ENCODE results near the gene RPL34. TPM values are rescaled to one million over a fixed set of nuclear protein-coding genes. Genes with fewer than 3 reads are reported as not detected.
A peak's percentile ranks its signal among the peaks of the same experiment; 100 is the strongest.

Gene RPL34
- total and polyA plus RNA-seq, 2 of the 4 experiments (the other 2 are of a cell fraction) = 1,435 to 2,037 TPM

DNA sequence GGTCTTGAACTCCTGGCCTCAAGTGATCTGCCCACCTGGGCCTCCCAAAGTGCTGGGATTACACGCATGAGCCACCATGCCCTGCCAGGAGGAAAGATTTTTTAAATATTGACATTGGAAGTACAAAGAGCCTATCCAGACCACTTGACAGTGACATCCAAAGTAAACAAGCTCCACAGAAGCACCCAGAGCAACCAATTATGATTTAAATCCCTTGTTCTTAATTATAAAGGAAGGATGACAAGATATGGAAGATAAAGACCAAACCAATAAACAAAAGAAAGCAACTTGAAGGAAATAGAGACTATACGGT lies 27.7 kb upstream of the RPL34 start:
- Histone ChIP-seq H2AK9ac (replicated peaks; ENCODE audit: low read depth, low read length, poor library complexity) (no peak overlapping the region), H2BK5ac (ENCODE audit: low read depth, low read length, poor library complexity, severe bottlenecking) (peak overlapping the region; percentile 42), H3K4me3 (ENCODE audit: insufficient read depth, low read depth, low read length) (no peak overlapping the region), H4K20me1 (ENCODE audit: insufficient read depth, low read length) (no peaks in the 10 kb centered on the region), H4K5ac (ENCODE audit: low read depth, low read length) (no peak overlapping the region), H3K36me3 (ENCODE audit: control insufficient read depth, insufficient read depth, low read length) (no peaks in the 10 kb centered on the region), H3K4me1 (ENCODE audit: control insufficient read depth, insufficient read depth, low read length) (peaks cover 1% of the 10 kb centered on the region; the same call in 1 of the 2 replicates), H2AFZ (replicated peaks; ENCODE audit: low read length, poor library complexity) (no peak overlapping the region), H3K18ac (ENCODE audit: low read depth, low read length) (no peak overlapping the region), H3K27ac (ENCODE audit: insufficient read depth, low read length) (peak overlapping the region; percentile 53; the same call in 1 of the 2 replicates), H3K79me1 (ENCODE audit: low read depth in 1 of 2, low read length in 2 of 2) (no peaks in the 10 kb centered on the region), H3K9me3 (ENCODE audit: control insufficient read depth, insufficient read depth, low read length) (no peaks in the 10 kb centered on the region), H3K23ac (ENCODE audit: low read depth, low read length) (0 out of 2 replicates have a peak overlapping the region, but pooled peaks have one; percentile 48), H3K9ac (ENCODE audit: low read depth, low read length) (no peak overlapping the region), H3K4ac (ENCODE audit: low read depth, low read length) (peak overlapping the region; percentile 66; the same call in 1 of the 2 replicates), H3K9me1 (ENCODE audit: insufficient read depth, low read length) (no peaks in the 10 kb centered on the region), H2BK20ac (ENCODE audit: low read depth, low read length) (peak overlapping the region; percentile 83), H4K8ac (ENCODE audit: low read depth in 2 of 2, low read length in 2 of 2) (peak overlapping the region; percentile 69 to 83; a peak in 3 of 4 replicates), H3K4me2 (ENCODE audit: low read depth, low read length) (no peak overlapping the region), H3K14ac (replicated peaks; ENCODE audit: low read depth, low read length) (peak overlapping the region; percentile 60; the same call in 1 of the 2 replicates), H3K27me3 (ENCODE audit: control insufficient read depth, insufficient read depth, low read length) (no peaks in the 10 kb centered on the region), H2BK15ac (ENCODE audit: low read depth, low read length) (peak overlapping the region; percentile 87; the same call in 1 of the 3 replicates), H4K91ac (ENCODE audit: insufficient read depth, low read depth, low read length) (peak overlapping the region; percentile 62; the same call in 1 of the 2 replicates), H2BK120ac (ENCODE audit: low read depth, low read length) (peak overlapping the region; percentile 88), H2AK5ac (ENCODE audit: low read depth, low read length) (peak overlapping the region; percentile 11; the same call in 1 of the 2 replicates), H3K56ac (ENCODE audit: extremely low read depth, insufficient read depth, low read length) (no peak overlapping the region)
- ATAC-seq (ENCODE audit: low read depth) (no peak), DNase-seq (no peak)
- POLR2A ChIA-PET (ENCODE audit: unreplicated experiment) = no interaction called here
- no CpG with 5 or more reads among the region's 2 CpGs for WGBS, 2 experiments (ENCODE audit: extremely low coverage in 2 of 2, insufficient read length in 1 of 2)
- CTCF ChIA-PET = no interaction called here
- in situ Hi-C loops (cut with MboI; ENCODE audit: low sequenced_read_pairs) = no loop called here
- intact Hi-C loops (cut with micrococcal nuclease) = no loop called here
- dilution Hi-C loops (cut with HindIII; ENCODE audit: low sequenced_read_pairs, unreplicated experiment) = no loop called here
- TF ChIP-seq, protein P1, sequence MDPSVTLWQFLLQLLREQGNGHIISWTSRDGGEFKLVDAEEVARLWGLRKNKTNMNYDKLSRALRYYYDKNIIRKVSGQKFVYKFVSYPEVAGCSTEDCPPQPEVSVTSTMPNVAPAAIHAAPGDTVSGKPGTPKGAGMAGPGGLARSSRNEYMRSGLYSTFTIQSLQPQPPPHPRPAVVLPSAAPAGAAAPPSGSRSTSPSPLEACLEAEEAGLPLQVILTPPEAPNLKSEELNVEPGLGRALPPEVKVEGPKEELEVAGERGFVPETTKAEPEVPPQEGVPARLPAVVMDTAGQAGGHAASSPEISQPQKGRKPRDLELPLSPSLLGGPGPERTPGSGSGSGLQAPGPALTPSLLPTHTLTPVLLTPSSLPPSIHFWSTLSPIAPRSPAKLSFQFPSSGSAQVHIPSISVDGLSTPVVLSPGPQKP (IDR thresholded peaks at IDR 0.05; ENCODE audit: borderline replicate concordance, low read depth, low read length) = no peak
- TF ChIP-seq BHLHE40 (IDR thresholded peaks at IDR 0.05; ENCODE audit: low read depth, low read length) = no peak
- no peak for TF ChIP-seq CEBPB (IDR thresholded peaks at IDR 0.05; ENCODE audit: low read depth, low read length)
- TF ChIP-seq CHD1 (IDR thresholded peaks at IDR 0.05; ENCODE audit: low read depth, low read length) = no peak
- no peak for TF ChIP-seq RCOR1 (IDR thresholded peaks at IDR 0.05; ENCODE audit: insufficient replicate concordance, low read length)
- no peak for TF ChIP-seq FOS (IDR thresholded peaks at IDR 0.05; ENCODE audit: low read depth, low read length)
- no peak for TF ChIP-seq SMC3 (IDR thresholded peaks at IDR 0.05; ENCODE audit: low read depth, low read length)
- no peak for TF ChIP-seq MAFK (IDR thresholded peaks at IDR 0.05; ENCODE audit: low read depth, low read length)
- TF ChIP-seq, protein P2, sequence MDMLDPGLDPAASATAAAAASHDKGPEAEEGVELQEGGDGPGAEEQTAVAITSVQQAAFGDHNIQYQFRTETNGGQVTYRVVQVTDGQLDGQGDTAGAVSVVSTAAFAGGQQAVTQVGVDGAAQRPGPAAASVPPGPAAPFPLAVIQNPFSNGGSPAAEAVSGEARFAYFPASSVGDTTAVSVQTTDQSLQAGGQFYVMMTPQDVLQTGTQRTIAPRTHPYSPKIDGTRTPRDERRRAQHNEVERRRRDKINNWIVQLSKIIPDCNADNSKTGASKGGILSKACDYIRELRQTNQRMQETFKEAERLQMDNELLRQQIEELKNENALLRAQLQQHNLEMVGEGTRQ (IDR thresholded peaks at IDR 0.05; ENCODE audit: low read depth, low read length) = no peak
- BruUV-seq (replicated peaks) = no TSS peak

Data from IMR-90 (cell line).